GM19467 (cell line): ENCODE data around the gene UCK1.

ENCODE experiments used
- ATAC-seq: cut with Tn5 transposase; IDR thresholded peaks from one replicate; pipeline ENCODE4 v1.9.1; 2021; ENCODE audit warnings: mild to moderate bottlenecking, moderate library complexity; ENCODE audit not compliant: unreplicated experiment

Gene UCK1

GRCh38 chr9:131478421-131478868 is 52.6 kb downstream of the UCK1 start:
- ATAC-seq: no peak

GRCh38 chr9:131477816-131478419 is 53.1 kb downstream of the UCK1 start:
- ATAC-seq: no peak

DNA sequence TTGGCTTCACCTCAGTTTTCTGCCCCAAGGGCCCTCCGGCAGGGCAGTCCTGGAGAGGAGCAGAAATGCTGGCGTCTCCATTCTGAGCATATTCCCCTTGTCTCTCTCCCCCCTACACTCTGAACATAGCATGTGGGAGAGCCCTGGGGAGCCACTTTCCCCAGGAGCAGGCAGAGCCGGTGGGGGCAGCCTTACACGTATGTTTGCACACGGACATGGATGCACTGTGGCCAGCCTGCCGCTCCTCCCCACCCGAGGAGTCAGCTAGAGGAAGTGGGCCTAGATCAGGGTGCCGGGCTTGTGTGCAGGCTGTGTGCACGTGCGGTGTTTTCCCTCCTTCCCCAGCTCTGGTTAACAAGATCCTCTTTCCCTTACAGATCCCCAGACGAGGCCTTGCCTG is 53.7 kb downstream of the UCK1 start:
- no peak for ATAC-seq

- no peak for ATAC-seq
Observed at GRCh38 chr9:131476777-131477345, 54.2 kb downstream of the UCK1 start.

- ATAC-seq: no peak
Observed at GRCh38 chr9:131475956-131476776, 54.9 kb downstream of the UCK1 start.

DNA sequence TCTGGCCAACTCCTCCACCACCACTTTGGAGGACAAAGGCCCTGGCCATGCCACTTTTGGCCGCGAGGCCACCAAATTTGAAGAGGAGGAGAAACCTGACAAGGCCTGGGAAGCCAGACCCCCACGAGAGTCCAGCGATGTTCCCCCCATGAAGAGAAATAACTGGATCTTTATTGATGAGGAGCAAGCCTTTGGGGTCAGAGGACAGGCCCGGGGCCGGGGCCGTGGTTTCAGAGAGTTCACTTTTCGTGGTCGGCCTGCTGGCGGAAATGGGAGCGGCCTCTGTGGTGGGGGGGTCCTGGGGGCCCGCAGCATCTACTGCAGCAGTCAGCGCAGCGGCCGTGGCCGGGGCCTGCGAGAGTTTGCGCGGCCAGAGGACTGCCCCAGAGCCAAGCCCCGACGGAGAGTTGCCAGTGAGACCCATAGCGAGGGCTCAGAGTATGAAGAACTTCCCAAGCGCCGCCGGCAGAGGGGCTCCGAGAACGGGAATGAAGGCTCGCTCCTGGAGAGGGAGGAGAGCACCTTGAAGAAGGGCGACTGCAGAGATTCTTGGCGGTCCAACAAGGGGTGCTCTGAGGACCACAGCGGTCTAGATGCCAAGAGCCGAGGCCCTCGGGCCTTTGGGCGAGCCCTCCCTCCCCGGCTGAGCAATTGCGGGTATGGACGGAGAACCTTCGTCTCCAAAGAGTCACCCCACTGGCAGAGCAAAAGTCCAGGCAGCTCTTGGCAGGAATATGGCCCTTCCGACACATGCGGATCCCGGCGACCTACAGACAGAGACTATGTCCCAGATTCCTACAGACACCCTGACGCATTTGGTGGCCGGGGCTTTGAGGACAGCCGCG is 55.7 kb downstream of the UCK1 start:
- no peak for ATAC-seq

GRCh38 chr9:131474711-131475110 is 56.4 kb downstream of the UCK1 start:
- no peak for ATAC-seq

- ATAC-seq: no peak
Observed at GRCh38 chr9:131473891-131474290, 57.2 kb downstream of the UCK1 start.
